Stimulated activated CD8-positive, alpha-beta memory T cell treated with anti-CD3 and anti-CD28 coated beads, Interleukin-7, amount 100 ng/mL, for 4 hours (primary cell): Measurements from ENCODE around the gene KIF5A.

ENCODE experiments used
- DNase-seq, 2 donors: peaks; one replicate each; pipeline ENCODE4 v3.0.0-alpha.2; 2020; ENCODE audit warnings: low read depth in 2 of 2

The KIF5A gene

DNA sequence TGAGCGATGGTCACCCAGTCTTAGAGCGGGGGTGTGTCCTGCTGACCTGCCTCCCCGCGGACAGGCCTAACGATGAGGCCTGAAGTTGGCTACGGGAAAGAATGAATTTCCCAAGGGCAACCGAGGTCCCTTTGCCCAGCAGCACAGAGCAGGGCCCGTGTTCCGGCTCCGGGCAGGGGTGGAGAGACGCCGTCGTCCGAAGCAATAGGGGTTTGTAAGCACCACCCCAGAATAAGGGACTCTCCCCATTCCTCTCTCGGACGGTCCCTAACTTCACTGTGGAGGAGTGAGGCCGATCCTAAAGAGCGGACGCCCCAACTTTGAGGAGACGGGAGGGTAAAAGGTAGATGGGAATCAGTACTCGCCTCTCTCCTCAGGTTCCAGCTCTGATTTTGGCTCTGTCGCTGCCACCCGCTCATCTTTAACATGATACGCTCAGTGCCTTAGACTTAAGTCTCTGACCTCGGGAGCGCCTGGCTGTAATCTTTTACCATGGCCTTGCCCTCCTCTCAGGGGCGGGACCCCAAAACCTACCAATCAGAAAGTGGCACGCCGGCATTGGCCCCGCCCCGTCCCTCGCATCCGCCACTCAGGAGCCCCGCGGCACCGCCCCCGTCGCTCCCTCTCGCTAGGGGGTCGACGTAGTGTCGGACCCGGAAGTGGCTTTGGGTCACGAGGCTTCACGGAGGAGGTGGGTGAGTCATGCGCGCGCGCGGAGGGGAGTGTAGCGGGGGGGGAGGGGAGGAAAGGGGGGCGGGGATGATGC is 29.6 kb upstream of the KIF5A start, which contains the start of gene DDIT3:
TSS of gene DDIT3 (minus strand) at position 462 of the 766 bp plus-strand sequence. CDS start 3,108 bp downstream, outside the sequence.
- peak; percentile 99 to 100 for DNase-seq

DNA sequence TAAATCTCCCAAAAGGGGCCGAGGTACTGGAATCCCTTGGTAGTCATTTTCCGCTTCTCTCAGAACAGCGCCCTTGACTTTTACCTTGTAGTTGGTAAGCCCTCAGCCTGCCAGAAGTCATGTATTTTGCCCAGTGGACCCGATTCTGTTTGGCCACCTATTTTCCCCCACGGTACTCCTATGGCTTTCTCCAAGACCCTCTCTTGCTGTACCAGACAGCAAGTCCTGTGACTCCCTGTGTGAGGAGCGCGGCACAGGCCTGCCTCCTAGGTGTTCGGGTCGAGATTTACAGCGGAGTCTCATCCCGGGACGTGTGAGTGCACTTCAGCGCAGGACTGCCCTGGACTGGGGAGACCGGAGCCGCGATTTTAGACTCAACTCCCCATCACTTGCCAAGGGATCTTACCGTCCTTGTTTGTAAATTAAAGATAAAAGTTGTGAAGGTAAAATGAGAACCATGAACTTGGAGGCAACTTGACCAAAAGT is 28.3 kb upstream of the KIF5A start:
- no peak for DNase-seq

DNA sequence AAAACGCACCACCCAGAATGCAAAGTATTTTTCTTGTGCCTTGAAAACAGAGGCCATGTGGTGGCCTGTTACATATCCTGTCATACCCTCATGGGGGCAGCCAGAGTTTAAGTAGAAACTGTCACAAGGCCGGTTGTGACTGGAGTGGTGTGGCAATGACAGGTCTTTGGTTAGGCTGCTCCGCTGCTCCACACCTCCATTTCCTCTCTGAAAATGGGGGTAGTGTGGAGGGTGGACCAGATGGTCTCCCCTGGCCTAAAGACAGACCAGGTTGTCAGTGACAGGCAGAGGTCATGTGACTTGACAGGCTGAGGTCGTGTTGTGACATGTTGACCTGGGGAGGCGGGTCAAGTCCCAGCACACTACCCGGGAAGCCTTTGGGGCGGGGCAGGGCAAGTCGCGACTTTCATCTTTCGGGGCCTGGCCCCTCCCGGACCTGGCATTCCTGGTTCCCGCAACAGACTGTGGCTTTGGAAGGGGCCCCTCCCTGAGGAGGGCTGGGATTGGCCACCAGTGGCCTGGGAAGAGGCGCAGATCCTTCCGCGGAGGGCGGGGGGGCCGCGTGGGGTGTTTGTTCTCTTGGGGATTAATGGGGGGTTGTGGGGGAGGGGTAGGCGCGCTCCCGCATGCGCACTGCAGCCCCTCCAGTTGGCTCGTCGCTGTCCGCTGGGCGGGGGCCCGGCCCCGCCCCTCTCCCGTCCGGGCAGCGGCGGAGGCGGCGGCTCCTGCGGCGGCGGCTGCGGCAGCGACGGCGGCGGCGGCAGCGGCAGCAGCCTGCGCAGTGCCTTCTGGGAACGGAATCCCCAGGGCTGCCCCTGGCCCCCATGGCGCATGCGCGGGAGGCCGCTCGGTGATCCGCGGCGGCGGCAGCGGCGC is 27.6 kb upstream of the KIF5A start, which contains the start of gene MBD6:
TSS of gene MBD6 (plus strand) at position 814 of the 876 bp plus-strand sequence. CDS start 1,480 bp downstream, outside the sequence.
- peak; percentile 75 to 88 for DNase-seq

DNA sequence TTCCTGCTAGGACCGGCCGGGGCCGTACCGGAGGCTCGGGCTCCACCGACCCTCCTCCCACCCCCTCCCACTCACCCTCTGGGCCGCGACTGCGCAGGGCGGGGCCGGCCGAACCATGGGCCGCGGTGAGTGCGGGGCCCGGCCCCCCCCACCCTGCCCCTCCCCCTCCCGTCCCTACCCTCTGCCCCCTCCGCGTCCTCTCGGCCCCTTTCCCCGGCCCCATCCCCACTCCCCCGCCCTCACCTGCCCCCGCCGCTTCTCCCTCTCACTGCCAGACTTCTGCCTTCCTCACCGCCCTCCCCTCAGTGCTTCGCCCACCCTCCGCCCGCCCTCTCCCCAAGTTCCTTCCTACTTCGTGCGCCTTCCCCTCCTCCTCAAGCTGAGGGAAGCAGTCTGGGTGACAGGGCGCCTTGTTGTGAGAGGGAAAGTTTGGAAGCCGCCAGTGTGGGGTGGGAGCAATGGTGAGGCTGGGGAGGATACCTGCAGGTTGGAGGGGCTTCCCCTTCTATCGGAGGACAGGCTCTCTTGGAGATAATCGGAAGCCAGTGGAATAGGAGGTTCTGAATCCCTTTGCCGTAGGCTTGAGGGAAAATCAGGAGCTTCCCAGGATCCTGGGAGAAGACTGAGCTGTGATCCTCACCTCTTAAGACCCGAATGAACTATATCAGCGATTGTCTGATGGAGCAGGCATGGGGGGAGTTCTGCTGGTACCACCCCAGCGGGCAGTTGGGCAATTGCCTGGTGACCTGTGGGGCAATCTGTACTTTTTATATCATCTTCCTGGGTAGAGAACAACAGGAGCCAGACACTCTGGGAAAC is 26.7 kb upstream of the KIF5A start:
- DNase-seq, result peak in 1 of 2 donors; percentile 28

DNA sequence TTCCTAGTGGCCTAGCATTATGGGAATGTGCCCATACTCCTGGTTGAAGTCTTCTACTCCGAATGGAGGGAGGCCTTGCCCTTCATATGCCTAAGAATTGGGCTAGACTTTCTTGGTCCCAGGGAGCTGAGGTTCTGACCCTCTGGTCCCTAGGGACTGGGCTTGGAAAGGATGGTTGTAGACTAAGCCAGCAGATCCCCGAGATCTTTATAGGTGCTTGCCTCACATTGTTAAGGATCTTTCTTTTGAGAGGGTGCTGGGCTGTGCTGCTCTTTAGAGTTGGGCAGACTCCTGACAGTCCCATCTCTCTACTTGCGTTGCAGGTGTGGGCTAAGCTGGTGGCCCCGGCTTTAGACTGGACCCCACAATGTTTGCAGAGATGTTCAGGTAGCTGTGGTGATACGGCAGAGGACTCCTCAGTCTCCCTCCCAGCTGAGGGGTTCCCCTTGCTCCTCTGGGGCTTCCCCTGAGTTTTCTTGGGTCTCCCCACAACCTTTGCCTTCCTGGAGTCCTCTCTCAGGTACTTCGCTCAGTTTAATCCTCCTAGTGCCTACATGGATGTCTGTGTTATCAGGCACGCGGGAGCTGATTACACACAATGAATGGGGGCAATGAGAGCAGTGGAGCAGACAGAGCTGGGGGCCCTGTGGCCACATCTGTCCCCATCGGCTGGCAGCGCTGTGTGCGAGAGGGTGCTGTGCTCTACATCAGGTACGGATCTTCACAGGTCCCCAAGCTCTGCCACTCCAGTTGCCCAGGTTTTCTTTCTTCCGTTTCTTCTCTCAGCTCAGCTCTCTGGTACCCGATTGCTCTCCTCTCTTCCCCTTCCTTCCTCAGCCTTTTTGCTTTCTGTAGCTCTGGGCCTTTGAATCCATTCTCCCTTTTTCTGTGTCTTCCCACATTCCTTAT is 25.9 kb upstream of the KIF5A start:
- DNase-seq, result no peak

DNA sequence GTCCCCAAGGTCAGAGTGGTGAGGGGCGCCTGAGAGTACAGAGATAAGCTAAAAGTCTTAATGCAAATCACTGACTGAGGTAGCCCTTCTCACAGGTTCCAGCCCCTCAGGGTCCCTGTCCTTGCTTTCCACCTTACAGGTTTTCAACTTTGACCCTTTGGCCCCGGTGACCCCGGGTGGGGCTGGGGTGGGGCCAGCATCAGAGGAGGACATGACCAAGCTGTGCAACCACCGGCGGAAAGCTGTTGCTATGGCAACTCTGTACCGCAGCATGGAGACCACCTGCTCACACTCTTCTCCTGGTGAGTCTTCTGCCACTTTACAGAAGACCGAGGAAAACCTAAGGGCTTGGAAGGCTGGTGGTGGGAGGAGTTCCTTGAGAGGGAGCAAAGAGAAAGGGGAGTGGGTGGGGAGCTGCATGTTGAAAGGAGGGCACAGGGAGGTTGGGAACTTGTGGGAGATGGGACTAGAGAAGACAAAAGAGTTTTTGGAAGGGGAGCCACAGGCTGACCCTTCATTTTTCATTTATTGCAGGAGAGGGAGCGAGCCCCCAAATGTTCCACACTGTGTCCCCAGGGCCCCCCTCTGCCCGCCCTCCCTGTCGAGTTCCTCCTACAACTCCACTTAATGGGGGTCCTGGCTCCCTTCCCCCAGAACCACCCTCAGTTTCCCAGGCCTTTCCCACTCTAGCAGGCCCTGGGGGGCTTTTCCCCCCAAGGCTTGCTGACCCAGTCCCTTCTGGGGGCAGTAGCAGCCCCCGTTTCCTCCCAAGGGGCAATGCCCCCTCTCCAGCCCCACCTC is 24.8 kb upstream of the KIF5A start:
- no peak for DNase-seq

DNA sequence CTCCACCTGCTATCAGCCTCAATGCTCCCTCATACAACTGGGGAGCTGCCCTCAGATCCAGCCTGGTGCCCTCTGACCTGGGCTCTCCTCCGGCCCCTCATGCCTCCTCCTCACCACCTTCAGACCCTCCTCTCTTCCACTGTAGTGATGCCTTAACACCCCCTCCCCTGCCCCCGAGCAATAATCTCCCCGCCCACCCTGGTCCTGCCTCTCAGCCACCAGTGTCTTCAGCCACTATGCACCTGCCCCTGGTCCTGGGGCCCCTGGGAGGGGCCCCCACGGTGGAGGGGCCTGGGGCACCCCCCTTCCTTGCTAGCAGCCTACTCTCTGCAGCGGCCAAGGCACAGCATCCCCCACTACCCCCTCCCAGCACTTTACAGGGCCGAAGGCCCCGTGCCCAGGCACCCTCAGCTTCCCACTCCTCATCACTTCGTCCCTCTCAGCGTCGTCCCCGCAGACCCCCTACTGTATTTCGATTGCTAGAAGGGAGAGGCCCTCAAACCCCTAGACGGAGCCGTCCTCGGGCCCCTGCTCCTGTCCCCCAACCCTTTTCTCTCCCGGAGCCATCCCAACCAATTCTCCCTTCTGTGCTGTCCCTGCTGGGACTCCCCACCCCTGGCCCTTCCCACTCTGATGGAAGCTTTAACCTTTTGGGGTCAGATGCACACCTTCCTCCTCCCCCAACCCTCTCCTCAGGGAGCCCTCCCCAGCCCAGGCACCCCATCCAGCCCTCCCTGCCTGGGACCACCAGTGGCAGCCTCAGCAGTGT is 24.0 kb upstream of the KIF5A start:
- no peak for DNase-seq

DNA sequence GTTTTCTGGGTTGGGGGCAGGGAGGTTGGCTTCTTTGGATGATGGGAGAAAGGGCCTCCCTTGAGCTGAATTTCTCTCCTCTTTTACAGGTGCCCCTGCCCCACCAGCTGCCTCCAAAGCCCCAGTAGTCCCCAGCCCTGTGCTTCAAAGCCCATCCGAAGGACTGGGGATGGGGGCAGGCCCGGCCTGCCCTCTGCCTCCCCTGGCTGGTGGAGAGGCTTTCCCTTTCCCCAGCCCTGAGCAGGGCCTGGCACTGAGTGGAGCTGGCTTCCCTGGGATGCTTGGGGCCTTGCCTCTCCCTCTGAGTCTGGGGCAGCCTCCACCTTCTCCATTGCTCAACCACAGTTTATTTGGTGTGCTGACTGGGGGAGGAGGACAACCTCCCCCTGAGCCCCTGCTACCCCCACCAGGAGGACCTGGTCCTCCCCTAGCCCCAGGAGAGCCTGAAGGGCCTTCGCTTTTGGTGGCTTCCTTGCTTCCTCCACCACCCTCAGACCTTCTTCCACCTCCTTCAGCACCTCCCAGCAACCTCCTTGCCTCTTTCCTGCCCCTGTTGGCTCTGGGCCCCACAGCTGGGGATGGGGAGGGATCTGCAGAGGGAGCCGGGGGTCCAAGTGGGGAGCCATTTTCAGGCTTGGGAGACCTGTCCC is 23.2 kb upstream of the KIF5A start:
- no peak for DNase-seq

DNA sequence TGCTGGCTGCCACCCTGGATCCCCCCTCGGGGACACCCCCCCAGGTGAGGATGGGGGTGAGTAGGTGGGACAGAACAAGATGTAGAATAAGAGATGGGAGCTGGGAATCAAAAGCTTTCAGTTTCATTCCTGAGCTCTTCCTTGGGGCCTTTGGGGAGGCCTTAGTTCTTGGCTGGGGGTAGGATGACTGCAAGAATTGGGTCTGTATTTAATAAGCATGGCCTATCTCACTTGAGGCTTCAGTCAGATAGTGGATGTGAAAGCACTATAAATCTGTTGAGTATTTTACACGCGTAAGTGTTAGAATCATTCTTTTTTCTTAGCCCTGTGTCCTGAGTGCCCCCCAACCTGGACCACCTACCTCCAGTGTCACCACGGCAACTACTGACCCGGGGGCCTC is 22.7 kb upstream of the KIF5A start:
- DNase-seq, result no peak

DNA sequence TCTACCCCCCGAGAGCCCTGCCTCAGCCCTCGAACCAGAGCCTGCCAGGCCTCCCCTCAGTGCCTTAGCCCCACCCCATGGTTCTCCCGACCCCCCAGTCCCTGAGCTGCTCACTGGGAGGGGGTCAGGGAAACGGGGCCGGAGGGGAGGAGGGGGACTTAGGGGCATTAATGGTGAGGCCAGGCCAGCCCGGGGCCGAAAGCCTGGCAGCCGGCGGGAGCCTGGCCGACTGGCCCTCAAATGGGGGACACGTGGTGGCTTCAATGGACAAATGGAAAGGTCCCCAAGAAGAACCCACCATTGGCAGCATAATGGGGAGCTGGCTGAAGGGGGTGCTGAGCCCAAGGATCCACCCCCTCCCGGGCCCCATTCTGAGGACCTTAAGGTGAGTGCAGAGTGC is 21.7 kb upstream of the KIF5A start:
- no peak for DNase-seq

DNA sequence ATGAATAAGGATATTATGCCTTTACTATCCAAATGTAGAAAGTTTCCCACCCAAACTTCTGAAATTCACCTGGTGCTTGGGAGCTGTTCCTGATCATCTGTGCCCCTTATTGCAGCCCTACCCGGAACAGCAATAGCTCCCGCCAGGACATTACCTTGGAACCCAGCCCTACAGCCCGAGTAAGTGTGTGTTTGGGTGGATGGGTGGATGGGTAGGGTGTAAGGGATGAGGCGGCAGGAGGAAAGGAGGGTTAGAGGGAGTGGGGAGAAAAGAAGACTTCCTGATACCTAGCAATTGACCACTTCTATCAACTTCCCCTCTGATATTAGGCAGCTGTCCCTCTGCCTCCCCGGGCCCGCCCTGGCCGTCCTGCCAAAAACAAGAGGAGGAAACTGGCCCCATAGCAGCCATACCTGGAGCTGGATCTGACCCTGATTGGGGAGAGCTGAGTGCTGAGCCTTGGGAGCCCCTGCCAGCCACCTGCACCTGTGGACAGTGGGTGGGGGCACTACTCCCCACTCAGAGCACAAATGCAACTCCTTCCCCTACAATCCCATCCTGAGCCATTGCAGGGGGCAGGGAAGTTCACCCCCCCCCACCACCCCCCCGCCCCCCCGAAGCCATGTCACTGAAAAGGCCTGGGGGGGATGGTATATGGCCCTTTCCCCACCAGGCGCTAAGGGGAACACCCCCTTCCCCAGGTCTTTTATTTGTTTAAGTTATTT is 20.9 kb upstream of the KIF5A start:
- DNase-seq, result no peak

DNA sequence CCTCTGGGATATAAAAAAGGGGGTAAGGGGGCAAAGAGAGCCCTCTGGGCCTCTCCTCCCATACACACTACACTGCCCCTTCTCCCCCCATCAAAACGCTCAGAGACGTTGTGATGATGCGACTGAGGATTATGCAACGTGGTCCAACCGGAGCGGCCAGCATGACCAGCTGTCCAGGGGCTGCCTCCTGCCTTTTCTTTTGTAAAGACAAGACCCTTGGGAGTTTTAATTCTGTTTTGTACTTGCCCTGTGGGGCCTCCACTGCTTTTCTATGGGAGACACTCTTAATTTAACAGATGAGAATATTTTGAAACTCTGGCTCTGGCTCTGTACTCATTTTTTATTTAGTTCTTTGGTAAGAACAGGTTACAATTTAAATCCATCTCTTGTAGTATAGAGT is 20.0 kb upstream of the KIF5A start:
- DNase-seq, result no peak

DNA sequence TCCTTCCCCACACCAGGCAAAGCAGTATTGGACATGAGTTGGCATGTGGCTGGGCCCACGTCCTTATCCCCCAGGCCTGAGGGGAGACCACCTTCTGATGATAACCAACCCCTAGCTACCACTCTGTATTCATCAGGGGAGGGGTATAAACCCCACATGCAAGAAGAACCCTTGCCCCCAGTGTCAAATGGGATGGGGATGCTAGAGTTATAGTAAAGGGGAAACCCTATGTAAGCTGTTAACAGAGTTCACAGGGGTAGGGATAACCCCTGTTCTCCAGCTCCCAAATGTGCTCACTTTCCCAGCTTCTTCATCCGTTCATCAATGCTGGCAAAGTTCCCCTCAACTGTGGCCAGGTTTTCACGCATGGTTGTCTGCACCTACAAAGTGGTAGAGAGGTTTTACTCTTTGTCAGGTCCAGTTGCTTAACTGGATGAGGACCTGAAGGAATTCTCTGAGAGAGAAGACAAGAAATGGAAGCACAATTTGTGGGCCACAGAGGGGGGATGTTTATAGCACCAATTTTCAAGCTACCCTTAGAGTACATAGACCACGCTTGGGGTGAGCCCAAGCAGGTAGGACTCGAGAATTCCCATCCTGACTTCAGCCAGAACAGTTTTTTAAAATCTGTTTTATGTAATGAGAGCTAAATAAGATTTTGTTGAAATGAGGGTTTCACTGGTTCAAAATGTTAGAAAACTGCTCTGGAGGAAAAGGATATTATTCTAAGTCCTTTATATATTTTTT is 19.3 kb upstream of the KIF5A start:
- DNase-seq, result no peak

DNA sequence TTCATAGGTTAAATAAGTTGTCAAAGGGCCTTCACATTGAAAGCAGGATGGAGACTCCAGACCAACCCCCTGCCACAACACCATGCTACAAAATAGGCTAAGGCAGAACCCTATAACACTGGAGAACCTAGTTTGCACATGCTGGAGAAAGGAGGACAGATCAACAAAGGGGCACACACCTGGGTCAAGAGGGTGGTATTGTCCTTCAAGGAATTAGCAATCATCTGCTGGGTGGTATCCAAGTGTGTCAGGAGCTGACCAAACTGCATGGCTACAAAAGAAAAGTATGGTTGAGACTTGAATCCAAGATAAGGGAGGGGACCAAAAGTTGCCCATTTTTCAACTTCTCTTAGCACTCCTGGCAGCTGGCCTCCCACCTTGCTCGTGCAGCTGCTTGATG is 18.0 kb upstream of the KIF5A start:
- DNase-seq, result no peak

DNA sequence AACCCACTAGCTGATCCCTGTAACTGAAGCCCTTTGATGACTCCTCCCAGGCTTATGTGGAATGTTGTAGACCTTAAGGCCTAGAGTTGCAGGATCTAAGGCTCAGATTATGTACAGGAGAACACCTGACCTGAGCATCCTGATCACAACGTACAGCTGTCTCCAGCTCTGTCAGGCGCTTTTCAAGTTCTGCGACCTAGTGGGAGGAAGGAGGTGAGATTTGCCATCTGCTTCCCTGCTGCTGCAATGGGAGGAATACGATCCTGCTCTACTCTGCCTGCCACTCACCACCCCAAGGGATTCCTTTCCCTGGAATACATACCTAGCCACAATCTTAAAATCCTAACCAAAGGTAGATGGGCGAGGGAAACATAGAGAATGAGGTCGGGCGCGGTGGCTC is 16.7 kb upstream of the KIF5A start:
- DNase-seq, result no peak

DNA sequence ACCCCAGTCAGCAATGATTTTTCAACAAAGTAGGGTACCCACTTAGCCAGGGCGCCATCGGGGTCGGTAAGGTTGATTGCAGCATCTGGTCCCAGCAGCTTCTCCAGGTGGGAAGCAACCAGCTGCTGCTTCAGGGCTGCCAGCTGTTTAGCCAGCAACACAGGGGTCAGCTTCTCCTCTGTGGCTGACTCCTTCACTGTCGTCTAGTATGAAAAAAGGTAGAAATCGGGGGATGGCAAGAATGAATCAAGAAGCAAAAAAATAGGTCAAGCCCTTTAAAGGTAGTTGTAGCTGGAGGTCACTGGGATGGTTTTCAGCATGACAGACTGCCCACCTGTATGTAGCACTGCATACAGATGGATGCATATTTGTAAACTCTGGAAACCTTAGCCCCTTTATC is 15.6 kb upstream of the KIF5A start:
- DNase-seq, result no peak

DNA sequence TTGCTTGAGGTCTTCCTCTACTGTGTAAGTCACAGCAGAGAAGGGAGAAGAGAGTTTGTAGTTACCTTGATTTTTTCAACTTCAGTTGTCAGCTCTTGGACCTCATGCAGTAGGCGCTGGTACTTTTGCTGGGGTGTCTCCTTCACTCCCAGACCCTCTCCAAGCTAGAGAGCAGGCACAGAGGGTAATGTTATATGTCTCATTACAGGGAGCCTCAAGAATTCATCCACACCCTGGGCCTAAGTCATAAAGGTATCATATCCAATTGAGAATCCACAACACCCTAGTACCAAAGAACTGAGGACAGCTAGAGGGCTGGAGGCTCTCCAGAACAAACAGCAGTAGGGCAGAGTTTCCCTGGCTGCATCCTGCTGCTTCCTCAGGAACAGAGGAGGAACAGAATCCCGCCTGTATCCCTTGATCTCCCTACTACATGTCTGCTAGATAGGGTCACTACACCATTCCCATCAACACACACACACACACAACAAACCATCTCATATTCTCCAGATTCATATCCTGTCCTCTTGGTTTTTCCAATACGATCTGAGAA is 14.8 kb upstream of the KIF5A start:
- DNase-seq, result no peak
